SIG-M5 treated with dmso at 0.1 percent for 504 hours (cell line): ENCODE data around the gene NOL4L.

Source experiments
- DNase-seq: peaks from one replicate; lab custom pipeline; 2025; ENCODE audit not compliant: unreplicated experiment; lab: John Stamatoyannopoulos, UW

Gene NOL4L

GRCh38 chr20:32543570-32544259 is 41.4 kb downstream of the NOL4L start:
- no peak for DNase-seq

- no peak for DNase-seq
Measured at GRCh38 chr20:32542259-32542615, 42.9 kb downstream of the NOL4L start.

- no peak for DNase-seq
Measured at GRCh38 chr20:32541323-32542258, 43.5 kb downstream of the NOL4L start.

GRCh38 chr20:32539817-32540675 is 45.1 kb downstream of the NOL4L start:
- DNase-seq = no peak

GRCh38 chr20:32539026-32539816 is 45.9 kb downstream of the NOL4L start:
- no peak for DNase-seq

GRCh38 chr20:32538526-32538939 is 46.6 kb downstream of the NOL4L start:
- DNase-seq = no peak

- no peak for DNase-seq
Measured at GRCh38 chr20:32537657-32538525, 47.2 kb downstream of the NOL4L start.

- DNase-seq = peak; percentile 18
Measured at GRCh38 chr20:32536851-32537656, 48.1 kb downstream of the NOL4L start.

- peak; percentile 50 for DNase-seq
Measured at GRCh38 chr20:32535953-32536823, 48.9 kb downstream of the NOL4L start.

- no peak for DNase-seq
Measured at GRCh38 chr20:32535316-32535952, 49.7 kb downstream of the NOL4L start.

- peak; percentile 43 for DNase-seq
Measured at GRCh38 chr20:32534661-32535240, 50.4 kb downstream of the NOL4L start.

GRCh38 chr20:32533732-32534131 is 51.4 kb downstream of the NOL4L start:
- no peak for DNase-seq

- no peak for DNase-seq
Measured at GRCh38 chr20:32532246-32532645, 52.9 kb downstream of the NOL4L start.

- DNase-seq = no peak
Measured at GRCh38 chr20:32528905-32529670, 56.0 kb downstream of the NOL4L start.

GRCh38 chr20:32528171-32528891 is 56.8 kb downstream of the NOL4L start:
- DNase-seq = no peak
